ENCODE data around the gene POU5F1. TPM values are rescaled to one million over a fixed set of nuclear protein-coding genes. Genes with fewer than 3 reads are reported as not detected.
"Not testable (repeated sequence)": the region's sequence is repeated elsewhere in the genome, so short reads cannot be mapped to it uniquely, and the experiment has no call there.

POU5F1 gene
- polyA plus RNA-seq (ENCODE audit: low read depth in 6 of 6), result under 1 TPM in 2 of 6 donors, not detected in 4; 0.25 to 0.40 TPM

DNA sequence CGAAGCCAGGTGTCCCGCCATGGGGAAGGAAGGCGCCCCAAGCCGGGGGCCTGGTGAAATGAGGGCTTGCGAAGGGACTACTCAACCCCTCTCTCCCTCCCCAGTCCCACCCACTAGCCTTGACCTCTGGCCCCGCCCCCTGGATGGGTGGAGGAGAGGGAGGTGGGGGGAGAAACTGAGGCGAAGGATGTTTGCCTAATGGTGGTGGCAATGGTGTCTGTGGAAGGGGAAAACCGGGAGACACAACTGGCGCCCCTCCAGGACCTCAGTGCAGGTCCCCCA is at the start of gene POU5F1:
POU5F1 (minus strand) TSS at position 83 of the 282 bp plus-strand sequence; CDS start at position 21, 62 bp downstream.
- Mint-ChIP-seq H3K36me3 (no peaks in the 10 kb centered on the region), H3K4me1 (no peaks in the 10 kb centered on the region), H3K4me3 (no peak within 1 kb of the TSS), H3K9me3 (no peaks in the 10 kb centered on the region), H3K27ac (peak within 1 kb of the TSS in 2 of 6 donors; percentile 44 to 59), H3K27me3 (no peaks in the 10 kb centered on the region)
- DNase-seq (no peak), ATAC-seq (ENCODE audit: low read depth in 2 of 2) (no peak)

DNA sequence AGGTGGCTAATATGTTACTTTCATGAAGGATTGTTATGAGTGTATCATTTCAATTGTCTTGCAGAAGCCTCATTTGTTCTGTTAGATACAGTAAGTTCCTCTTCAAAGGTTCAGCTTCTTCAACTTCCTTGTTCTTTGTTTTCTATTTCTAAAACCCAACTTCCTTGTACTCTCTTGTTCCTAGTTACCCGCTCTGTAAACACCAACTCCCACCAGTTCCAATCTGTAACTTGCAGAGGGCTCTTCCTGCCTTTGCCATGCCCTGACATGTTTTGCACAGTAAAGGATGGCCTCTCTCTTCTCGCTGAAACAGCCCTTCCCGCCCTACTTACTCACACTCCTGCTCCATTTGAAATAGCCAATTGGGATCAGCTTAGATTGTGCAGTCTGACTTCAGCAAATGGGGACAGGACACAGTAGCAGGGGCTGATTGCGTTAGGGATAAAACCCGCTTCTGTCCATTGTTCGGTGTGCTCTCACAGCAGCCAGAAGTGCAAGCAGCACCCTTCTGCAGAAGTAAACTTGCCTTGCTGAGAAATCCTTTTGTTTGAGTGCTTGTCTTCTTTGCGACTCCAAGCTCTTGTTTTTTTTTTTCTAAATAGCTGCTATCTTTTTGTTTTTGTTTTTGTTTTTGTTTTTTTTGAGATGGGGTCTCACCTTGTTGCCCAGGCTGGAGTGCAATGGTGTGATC is 45.9 kb upstream of the POU5F1 start:
- Mint-ChIP-seq H3K4me3 (peak overlapping the region in 5 of 8 donors; percentile 1 to 63 (median 52)), H3K9me3 (peaks cover 7 to 42% (median 30%) of the 10 kb centered on the region in 7 donors), H3K27me3 (peaks cover 0 to 3% (median 0%) of the 10 kb centered on the region in 3 donors), H3K4me1 (peaks cover 7 to 19% (median 11%) of the 10 kb centered on the region in 3 donors), H3K27ac (peak overlapping the region; percentile 58 to 83 (median 69)), H3K36me3 (peaks cover 6 to 21% of the 10 kb centered on the region in 2 donors)
- DNase-seq (no peak), ATAC-seq (ENCODE audit: low read depth in 2 of 2) (peak; percentile 72 to 73)

DNA sequence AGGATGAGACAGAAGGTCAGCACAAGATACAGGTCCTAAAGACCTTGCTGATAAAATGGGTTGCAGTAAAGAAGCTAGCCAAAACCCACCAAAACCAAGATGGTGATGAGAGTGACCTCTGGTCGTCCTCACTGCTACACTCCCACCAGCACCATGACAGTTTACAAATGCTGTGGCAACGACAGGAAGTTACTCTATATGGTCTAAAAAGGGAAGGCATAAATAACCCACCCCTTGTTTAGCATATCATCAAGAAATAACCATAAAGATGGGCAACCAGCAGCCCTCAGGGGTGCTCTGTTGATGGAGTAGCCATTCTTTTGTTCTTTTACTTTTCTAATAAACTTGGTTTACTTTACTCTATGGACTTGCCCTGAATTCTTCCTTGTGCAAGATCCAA is 44.7 kb upstream of the POU5F1 start:
- not testable (repeated sequence) for DNase-seq; H3K27me3 Mint-ChIP-seq; ATAC-seq (ENCODE audit: low read depth in 2 of 2)
- Mint-ChIP-seq H3K27ac (peak overlapping the region in 1 of 6 donors; percentile 27), H3K4me3 (peak overlapping the region in 1 of 8 donors; percentile 59), H3K36me3 (peaks cover 6 to 21% of the 10 kb centered on the region in 2 donors), H3K4me1 (peaks cover 7 to 19% (median 11%) of the 10 kb centered on the region in 3 donors), H3K9me3 (peaks cover 7 to 42% (median 30%) of the 10 kb centered on the region in 7 donors)

DNA sequence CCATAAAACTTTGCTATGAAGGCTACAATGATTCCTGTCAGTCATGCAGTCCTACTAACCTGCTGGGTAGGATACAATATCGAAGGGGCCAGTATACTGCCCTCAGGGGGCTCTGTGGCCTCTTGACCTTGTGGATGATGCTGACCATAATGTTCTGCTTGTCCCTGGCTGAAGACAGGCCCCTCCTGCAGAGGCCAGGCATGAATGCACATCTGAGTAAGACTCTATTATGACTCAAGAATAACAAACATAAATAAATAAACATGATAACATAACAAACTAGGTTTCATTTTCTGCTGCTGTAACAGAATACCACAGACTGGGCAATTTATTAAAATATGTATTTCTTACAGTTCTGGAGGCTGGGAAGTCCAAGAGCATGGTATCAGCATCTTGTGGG is 44.0 kb upstream of the POU5F1 start:
- peaks cover 7 to 42% (median 30%) of the 10 kb centered on the region in 7 donors for H3K9me3 Mint-ChIP-seq
- ATAC-seq (ENCODE audit: low read depth in 2 of 2) (no peak), DNase-seq (no peak)
- H3K27ac Mint-ChIP-seq, result peak overlapping the region in 2 of 6 donors; percentile 9 to 54
- H3K4me1 Mint-ChIP-seq, result peaks cover 7 to 19% (median 11%) of the 10 kb centered on the region in 3 donors
- H3K36me3 Mint-ChIP-seq, result peaks cover 6 to 21% of the 10 kb centered on the region in 2 donors
- peak overlapping the region in 1 of 8 donors; percentile 40 for H3K4me3 Mint-ChIP-seq
- H3K27me3 Mint-ChIP-seq, result peaks cover 0 to 4% (median 0%) of the 10 kb centered on the region in 3 donors

DNA sequence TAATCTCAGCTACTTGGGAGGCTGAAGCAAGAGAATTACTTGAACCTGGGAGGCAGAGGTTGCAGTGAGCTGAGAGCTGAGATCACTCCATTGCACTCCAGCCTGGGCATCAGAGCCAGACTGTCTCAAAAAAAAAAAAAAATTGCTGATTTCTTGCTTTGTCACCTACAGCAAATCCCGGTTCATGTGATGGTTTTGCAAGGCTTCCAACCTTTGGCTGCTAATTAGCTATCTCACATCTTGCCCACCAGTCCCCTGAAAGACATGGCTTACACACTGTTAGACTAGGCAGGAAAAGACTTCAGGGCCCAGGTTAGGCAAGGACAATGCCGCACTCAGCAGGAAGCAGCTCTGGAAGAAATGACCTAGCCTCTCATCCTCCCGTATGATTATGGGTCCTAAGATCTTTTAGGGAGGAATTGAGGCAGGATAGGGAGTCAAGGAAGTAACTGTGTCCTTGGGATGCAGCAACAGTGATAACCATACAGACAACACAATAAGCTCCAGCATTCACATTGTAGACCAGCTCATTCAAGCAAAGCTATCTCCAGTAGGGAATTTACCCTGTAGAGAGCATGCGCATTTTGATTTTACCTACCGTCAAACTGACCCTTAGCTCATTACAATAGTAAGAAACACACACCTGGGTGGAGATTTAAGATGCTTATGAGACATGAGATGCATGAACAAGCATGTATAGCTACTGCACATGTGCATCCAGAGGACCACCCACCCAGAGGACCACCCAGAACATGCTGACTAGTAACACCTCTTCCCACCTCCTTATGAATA is 40.5 kb upstream of the POU5F1 start:
- Mint-ChIP-seq H3K27ac (peak overlapping the region in 1 of 6 donors; percentile 38), H3K4me3 (no peak overlapping the region), H3K9me3 (peaks cover 0 to 15% (median 7%) of the 10 kb centered on the region in 7 donors), H3K27me3 (peaks cover 0 to 4% (median 0%) of the 10 kb centered on the region in 3 donors), H3K36me3 (peaks cover 0 to under 1% of the 10 kb centered on the region in 2 donors), H3K4me1 (peaks cover 5 to 12% (median 7%) of the 10 kb centered on the region in 3 donors)
- ATAC-seq (ENCODE audit: low read depth in 2 of 2) (no peak), DNase-seq (no peak)

DNA sequence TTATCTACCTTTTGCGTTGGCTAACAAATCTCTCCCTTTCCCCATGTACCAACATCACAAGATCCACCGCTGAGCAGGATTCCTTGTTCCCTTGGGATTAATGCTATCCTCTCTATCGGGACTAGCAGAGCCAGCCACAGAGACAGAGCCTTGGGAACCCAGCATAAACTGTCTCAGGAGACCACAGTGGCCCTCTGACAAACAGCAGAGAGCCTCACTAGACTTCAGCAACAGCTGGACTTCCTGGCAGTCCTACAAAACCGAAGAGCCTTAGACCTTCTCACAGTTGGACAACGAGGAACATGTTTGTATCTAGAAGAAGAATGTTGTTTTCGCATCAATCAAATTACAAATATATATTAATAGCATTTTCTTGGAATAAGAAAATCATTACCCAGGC is 39.6 kb upstream of the POU5F1 start:
- Mint-ChIP-seq H3K27me3 (peaks cover 0 to 4% (median 0%) of the 10 kb centered on the region in 3 donors), H3K36me3 (no peaks in the 10 kb centered on the region), H3K27ac (peak overlapping the region in 1 of 6 donors; percentile 33), H3K4me1 (peaks cover 0 to 10% (median 5%) of the 10 kb centered on the region in 3 donors), H3K9me3 (peaks cover 0 to 13% (median 4%) of the 10 kb centered on the region in 7 donors), H3K4me3 (no peak overlapping the region)
- ATAC-seq (ENCODE audit: low read depth in 2 of 2) (no peak), DNase-seq (no peak)

DNA sequence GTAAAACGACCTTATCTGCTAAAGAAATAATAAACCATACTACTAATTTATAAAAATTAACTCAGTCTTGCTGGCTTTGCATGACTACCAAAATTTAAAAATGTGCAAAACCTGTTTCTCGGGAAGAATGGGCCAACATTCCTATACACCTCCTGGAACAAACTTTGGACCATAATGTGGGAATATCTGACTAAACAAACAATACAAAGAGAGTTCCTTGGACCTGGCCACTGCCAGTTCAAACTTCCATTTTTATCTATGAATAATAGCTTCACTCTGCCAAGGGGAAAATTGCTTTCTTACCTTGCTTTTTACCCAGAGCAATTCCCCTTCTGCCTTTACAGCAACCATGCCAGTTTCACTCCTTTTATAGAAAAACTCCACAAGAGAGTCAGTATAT is 38.7 kb upstream of the POU5F1 start:
- peaks cover 2 to 13% (median 7%) of the 10 kb centered on the region in 3 donors for H3K4me1 Mint-ChIP-seq
- peaks cover 0 to 3% (median 0%) of the 10 kb centered on the region in 7 donors for H3K9me3 Mint-ChIP-seq
- H3K27ac Mint-ChIP-seq, result no peak overlapping the region
- H3K4me3 Mint-ChIP-seq, result no peak overlapping the region
- ATAC-seq (ENCODE audit: low read depth in 2 of 2) (no peak), DNase-seq (no peak)
- H3K27me3 Mint-ChIP-seq, result peaks cover 0 to 4% (median 0%) of the 10 kb centered on the region in 3 donors
- H3K36me3 Mint-ChIP-seq, result no peaks in the 10 kb centered on the region

DNA sequence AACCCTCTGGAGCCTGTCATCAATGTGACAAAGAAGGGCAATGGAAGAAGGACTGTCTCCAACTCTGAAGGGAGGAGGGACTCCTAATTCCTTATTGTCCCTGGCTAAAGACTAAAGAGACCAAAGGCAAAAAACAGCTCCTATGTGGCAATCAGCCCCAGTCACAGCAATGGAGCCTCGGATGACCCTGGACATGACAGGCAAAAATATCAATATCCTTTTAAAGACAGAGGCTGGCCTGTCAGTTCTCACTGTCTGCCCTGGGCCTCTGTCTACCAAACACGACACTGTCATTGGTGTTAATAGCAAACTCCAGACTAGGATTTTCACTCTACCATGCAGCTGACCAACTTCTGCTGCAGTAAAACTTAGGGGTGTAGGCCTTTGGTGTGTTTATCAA is 38.0 kb upstream of the POU5F1 start:
- Mint-ChIP-seq H3K36me3 (no peaks in the 10 kb centered on the region), H3K27me3 (peaks cover 0 to 4% (median 0%) of the 10 kb centered on the region in 3 donors), H3K9me3 (no peaks in the 10 kb centered on the region), H3K4me1 (peaks cover 8 to 19% (median 13%) of the 10 kb centered on the region in 3 donors), H3K4me3 (no peak overlapping the region), H3K27ac (no peak overlapping the region)
- DNase-seq (no peak), ATAC-seq (ENCODE audit: low read depth in 2 of 2) (no peak)

DNA sequence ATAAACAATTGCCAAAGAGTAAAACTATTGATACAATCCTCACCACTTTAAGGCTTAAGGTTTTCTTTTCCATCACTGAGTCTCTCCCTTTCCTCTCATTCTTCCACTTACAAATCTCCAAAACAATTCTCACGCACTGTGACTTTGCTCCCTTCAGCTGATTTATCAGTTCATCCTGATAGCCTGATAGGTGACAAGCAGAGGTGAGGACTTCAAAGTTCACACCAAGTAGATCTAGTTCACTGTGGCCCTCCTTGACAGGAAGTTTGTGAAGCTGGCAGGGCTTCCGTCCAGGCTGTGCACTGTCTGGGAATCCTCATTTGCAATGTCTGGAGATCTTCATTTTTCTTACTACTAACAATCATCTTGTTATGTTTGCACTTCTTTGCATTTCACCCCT is 35.2 kb upstream of the POU5F1 start:
- H3K27me3 Mint-ChIP-seq, result no peaks in the 10 kb centered on the region
- peak overlapping the region in 2 of 8 donors; percentile 31 to 67 for H3K4me3 Mint-ChIP-seq
- ATAC-seq (ENCODE audit: low read depth in 2 of 2) (no peak), DNase-seq (no peak)
- H3K9me3 Mint-ChIP-seq, result no peaks in the 10 kb centered on the region
- H3K36me3 Mint-ChIP-seq, result peaks cover 0 to 5% of the 10 kb centered on the region in 2 donors
- peak overlapping the region in 4 of 6 donors; percentile 7 to 57 (median 34) for H3K27ac Mint-ChIP-seq
- H3K4me1 Mint-ChIP-seq, result peaks cover 27 to 38% (median 32%) of the 10 kb centered on the region in 3 donors

DNA sequence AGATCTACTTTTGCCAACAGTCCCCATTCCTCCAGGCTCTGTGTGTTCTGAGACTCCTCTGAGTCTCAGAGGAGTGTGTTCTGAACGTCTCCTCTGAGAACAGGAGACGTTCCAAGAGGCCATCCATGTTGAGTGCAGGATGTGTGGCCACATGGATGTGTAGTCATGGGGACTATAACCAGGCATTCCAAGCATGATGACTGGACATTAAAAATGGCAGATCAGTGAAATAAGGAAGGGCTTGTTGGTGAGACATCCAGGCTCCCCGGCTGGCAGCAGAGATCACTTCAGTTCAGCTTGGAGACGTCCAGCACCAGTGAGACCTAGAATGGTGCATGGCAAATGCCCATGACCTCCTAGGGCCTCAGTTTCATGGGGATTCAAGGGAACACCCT is 34.3 kb upstream of the POU5F1 start:
- H3K4me1 Mint-ChIP-seq, result peaks cover 27 to 38% (median 32%) of the 10 kb centered on the region in 3 donors

DNA sequence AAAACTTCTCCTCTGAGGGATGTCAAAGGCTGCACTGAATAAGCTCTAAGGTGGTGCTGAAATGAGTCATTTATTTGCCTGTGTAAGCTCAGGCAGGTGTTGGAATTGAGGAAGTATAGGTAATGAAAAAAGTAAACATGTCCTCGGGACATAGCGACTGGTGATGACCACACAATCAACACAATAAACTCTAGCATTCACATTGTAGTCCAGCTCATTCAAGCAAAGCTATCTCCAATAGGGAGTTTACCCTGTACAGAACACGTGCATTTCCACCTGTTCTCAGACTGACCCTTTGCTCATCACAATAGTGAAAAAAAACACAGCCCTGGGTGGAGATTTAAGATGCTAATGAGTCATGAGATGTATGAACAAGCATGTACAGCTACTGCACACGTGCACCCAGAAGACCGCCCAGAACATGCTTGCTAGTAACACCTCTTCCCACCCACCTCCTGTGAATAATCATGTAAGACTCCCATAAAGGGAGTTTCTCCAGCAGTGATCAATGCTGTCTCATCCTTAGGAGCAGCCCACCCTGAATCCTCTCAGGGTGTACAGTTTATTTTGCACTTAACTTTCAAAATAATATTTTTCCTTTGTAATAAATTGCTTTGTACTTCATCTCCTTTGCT is 33.0 kb upstream of the POU5F1 start:
- Mint-ChIP-seq H3K27ac (peak overlapping the region; percentile 86 to 100 (median 97)), H3K4me3 (peak overlapping the region; percentile 80 to 97 (median 90)), H3K27me3 (no peaks in the 10 kb centered on the region), H3K9me3 (no peaks in the 10 kb centered on the region), H3K36me3 (peaks cover 0 to 5% of the 10 kb centered on the region in 2 donors), H3K4me1 (peaks cover 37 to 44% (median 41%) of the 10 kb centered on the region in 3 donors)
- ATAC-seq (ENCODE audit: low read depth in 2 of 2) (peak; percentile 63 to 68), DNase-seq (peak; percentile 68)

More for the DNA sequence above, 34.3 kb upstream of the POU5F1 start:
- Mint-ChIP-seq H3K36me3 (peaks cover 0 to 5% of the 10 kb centered on the region in 2 donors), H3K4me3 (peak overlapping the region; percentile 80 to 97 (median 90)), H3K9me3 (no peaks in the 10 kb centered on the region), H3K27me3 (no peaks in the 10 kb centered on the region), H3K27ac (peak overlapping the region in 5 of 6 donors; percentile 94 to 100 (median 97))
- ATAC-seq (ENCODE audit: low read depth in 2 of 2) (no peak), DNase-seq (no peak)

DNA sequence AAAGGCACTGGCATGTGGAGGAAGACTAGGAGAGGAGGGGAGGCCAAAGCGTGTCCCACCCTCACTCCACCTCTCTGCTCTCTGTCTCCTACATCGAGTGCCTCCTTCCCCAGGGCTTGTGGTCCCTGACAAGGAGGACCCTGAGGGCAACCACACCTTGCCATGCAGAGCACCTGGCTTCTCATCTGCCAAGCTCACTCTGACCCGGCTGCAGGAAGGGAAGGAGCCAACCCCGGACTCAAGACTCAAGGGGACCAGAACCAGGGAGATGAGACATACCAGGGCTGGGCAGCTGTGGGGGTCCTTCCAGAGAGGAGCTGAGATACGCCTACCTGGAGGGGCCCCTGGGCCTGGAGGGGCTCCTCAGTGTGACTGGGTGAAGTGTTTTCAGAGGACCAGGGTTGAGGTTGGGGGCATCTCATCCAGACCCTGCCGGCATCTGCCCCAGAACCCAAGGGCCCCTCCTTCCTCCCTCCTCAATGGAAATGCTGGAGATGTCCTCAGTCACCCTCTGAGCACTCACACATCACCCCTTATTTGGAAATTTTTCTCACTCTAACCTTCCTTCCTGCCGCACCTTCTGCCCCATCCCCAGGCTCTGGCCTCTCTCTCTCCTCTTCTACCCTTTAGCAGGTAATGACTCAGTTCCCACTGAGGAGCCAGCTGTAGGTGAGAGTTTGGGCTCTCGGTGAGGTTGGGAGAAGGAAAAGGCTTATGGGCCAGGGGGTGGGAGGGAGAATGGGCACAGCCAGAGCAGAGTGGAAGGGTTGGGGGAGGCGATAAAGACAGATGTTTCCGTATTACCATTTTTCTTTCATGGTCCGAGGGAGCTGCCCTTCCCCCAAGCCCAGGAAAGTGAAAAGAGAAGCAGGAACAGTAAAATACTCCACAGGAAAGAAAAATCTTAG is 32.0 kb upstream of the POU5F1 start:
- Mint-ChIP-seq H3K9me3 (no peaks in the 10 kb centered on the region), H3K4me3 (peak overlapping the region in 5 of 8 donors; percentile 5 to 89 (median 80)), H3K36me3 (peaks cover 0 to 5% of the 10 kb centered on the region in 2 donors), H3K27me3 (no peaks in the 10 kb centered on the region), H3K4me1 (peaks cover 42 to 48% (median 43%) of the 10 kb centered on the region in 3 donors), H3K27ac (peak overlapping the region in 5 of 6 donors; percentile 75 to 100 (median 97))
- ATAC-seq (ENCODE audit: low read depth in 2 of 2) (no peak), DNase-seq (no peak)

All from naive B cell (primary cell).